Colonic mucosa (tissue), 4 donors: ENCODE data around the gene GRID1. TPM values are rescaled to one million over a fixed set of nuclear protein-coding genes. Genes with fewer than 3 reads are reported as not detected.

Source experiments
- DNase-seq: peaks from one replicate; pipeline ENCODE4 v3.0.0-alpha.2; 2020
- H3K27ac ChIP-seq: fragments of 200-600 bp; one replicate; pipeline ENCODE4 v1.8.0; 2021
- H3K27me3 ChIP-seq: fragments of 200-600 bp; one replicate; pipeline ENCODE4 v1.8.0; 2021
- H3K36me3 ChIP-seq: fragments of 200-600 bp; one replicate; pipeline ENCODE4 v1.8.0; 2021
- H3K4me1 ChIP-seq: fragments of 200-600 bp; one replicate; pipeline ENCODE4 v1.8.0; 2021; ENCODE audit warnings: mild to moderate bottlenecking
- H3K4me3 ChIP-seq: fragments of 200-600 bp; one replicate; pipeline ENCODE4 v1.8.0; 2021
- H3K9ac ChIP-seq, 2 donors: one replicate each; pipeline ENCODE4 v1.7.0; 2013; ENCODE audit warnings: control low read depth in 2 of 2, low read depth in 2 of 2, low read length in 2 of 2
- H3K9me3 ChIP-seq: fragments of 200-600 bp; one replicate; pipeline ENCODE4 v1.8.0; 2021
- intact Hi-C: fragments of 100-400 bp; cut with DNase I; formaldehyde crosslinking; loops from one replicate; pipeline ENCODE4 v1.14.1; 2022
- total RNA-seq, 2 donors: library from RNA; stranded (reverse); fragmentation: NEBNext Ultra II Directional in 1 of 2; extraction: Animal tissue kit (Norgen Biotek cat#: 25700) in 1 of 2; gene quantifications; one replicate each; pipeline ENCODE4 v1.2.1, GENCODE V29; 2021
- TF ChIP-seq, protein P1 (sequence below): fragments of 200-600 bp; IDR thresholded peaks from one replicate; pipeline ENCODE4 v1.8.0; 2022; ENCODE audit warnings: antibody characterized with exemption, mild to moderate bottlenecking
- donor health status: healthy.
- donor health status: DM: no; HTN: no; CAD: no.
- donor health status: DM: no; HTN: no; CAD: no.

Gene GRID1
- total RNA-seq, 2 donors from 2014 or later, result 0.30 to 0.37 TPM

- Histone ChIP-seq H3K36me3 (no peaks in the 10 kb centered on the region), H3K4me1 (no peaks in the 10 kb centered on the region), H3K4me3 (no peak overlapping the region), H3K27ac (no peak overlapping the region), H3K9me3 (no peaks in the 10 kb centered on the region), H3K27me3 (no peaks in the 10 kb centered on the region), H3K9ac (no peak overlapping the region)
- intact Hi-C loops, result no loop called here
- TF ChIP-seq, protein P1, sequence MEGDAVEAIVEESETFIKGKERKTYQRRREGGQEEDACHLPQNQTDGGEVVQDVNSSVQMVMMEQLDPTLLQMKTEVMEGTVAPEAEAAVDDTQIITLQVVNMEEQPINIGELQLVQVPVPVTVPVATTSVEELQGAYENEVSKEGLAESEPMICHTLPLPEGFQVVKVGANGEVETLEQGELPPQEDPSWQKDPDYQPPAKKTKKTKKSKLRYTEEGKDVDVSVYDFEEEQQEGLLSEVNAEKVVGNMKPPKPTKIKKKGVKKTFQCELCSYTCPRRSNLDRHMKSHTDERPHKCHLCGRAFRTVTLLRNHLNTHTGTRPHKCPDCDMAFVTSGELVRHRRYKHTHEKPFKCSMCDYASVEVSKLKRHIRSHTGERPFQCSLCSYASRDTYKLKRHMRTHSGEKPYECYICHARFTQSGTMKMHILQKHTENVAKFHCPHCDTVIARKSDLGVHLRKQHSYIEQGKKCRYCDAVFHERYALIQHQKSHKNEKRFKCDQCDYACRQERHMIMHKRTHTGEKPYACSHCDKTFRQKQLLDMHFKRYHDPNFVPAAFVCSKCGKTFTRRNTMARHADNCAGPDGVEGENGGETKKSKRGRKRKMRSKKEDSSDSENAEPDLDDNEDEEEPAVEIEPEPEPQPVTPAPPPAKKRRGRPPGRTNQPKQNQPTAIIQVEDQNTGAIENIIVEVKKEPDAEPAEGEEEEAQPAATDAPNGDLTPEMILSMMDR, result no peak
- no peak for DNase-seq
These were observed 325.5 kb downstream of the GRID1 start for GRCh38 chr10:86041116-86041515.

- Histone ChIP-seq H3K4me3 (no peak overlapping the region), H3K27me3 (no peaks in the 10 kb centered on the region), H3K27ac (no peak overlapping the region), H3K36me3 (no peaks in the 10 kb centered on the region), H3K4me1 (no peaks in the 10 kb centered on the region), H3K9ac (no peak overlapping the region), H3K9me3 (no peaks in the 10 kb centered on the region)
- TF ChIP-seq, protein P1, result no peak
- intact Hi-C loops, result no loop called here
- no peak for DNase-seq
These were observed 328.2 kb downstream of the GRID1 start for GRCh38 chr10:86038371-86038770.

- TF ChIP-seq, protein P1, result no peak
- no peak for DNase-seq
- no peak overlapping the region for H3K4me3 ChIP-seq
- H3K27me3 ChIP-seq, result no peaks in the 10 kb centered on the region
- no peaks in the 10 kb centered on the region for H3K4me1 ChIP-seq
- intact Hi-C loops, result no loop called here
- no peaks in the 10 kb centered on the region for H3K36me3 ChIP-seq
- H3K9ac ChIP-seq, result no peak overlapping the region
- H3K9me3 ChIP-seq, result no peaks in the 10 kb centered on the region
- H3K27ac ChIP-seq, result no peak overlapping the region
These were observed 329.5 kb downstream of the GRID1 start for GRCh38 chr10:86037096-86037495.

DNA sequence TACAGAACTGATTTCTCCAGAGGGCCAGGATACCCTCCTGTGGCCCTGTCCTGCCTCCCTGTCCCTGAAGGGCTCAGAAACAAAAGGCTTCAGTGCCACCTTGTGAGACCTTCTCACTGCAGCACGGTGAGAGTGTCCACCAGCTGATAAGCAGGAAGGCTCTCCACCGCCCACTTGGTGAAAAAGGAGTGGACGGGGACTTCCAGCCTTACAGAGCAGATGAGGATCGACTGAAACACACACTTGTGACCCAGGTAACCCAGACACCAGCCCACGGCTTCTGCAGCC is 330.1 kb downstream of the GRID1 start:
- Histone ChIP-seq H3K9ac (no peak overlapping the region), H3K9me3 (no peaks in the 10 kb centered on the region), H3K27ac (no peak overlapping the region), H3K4me1 (no peaks in the 10 kb centered on the region), H3K4me3 (no peak overlapping the region), H3K36me3 (no peaks in the 10 kb centered on the region), H3K27me3 (no peaks in the 10 kb centered on the region)
- TF ChIP-seq, protein P1, result no peak
- intact Hi-C loops, result no loop called here
- no peak for DNase-seq

GRCh38 chr10:86035791-86036543 is 330.6 kb downstream of the GRID1 start:
- TF ChIP-seq, protein P1, result no peak
- Histone ChIP-seq H3K4me1 (no peaks in the 10 kb centered on the region), H3K27me3 (no peaks in the 10 kb centered on the region), H3K36me3 (no peaks in the 10 kb centered on the region), H3K9ac (no peak overlapping the region), H3K4me3 (no peak overlapping the region), H3K27ac (no peak overlapping the region), H3K9me3 (no peaks in the 10 kb centered on the region)
- DNase-seq, result no peak
- intact Hi-C loops, result no loop called here
